GM19328 (cell line): ENCODE measurements around the gene RNF157.

Experiments
- ATAC-seq: cut with Tn5 transposase; IDR thresholded peaks from one replicate; pipeline ENCODE4 v1.9.1; 2021; ENCODE audit warnings: mild to moderate bottlenecking, moderate library complexity; ENCODE audit not compliant: unreplicated experiment

RNF157 gene

GRCh38 chr17:76163919-76164318 lies 76.4 kb downstream of the RNF157 start:
- no peak for ATAC-seq

- no peak for ATAC-seq
These were observed 78.5 kb downstream of the RNF157 start for GRCh38 chr17:76161619-76162266.

GRCh38 chr17:76160896-76161528 lies 79.3 kb downstream of the RNF157 start:
- ATAC-seq = no peak

- ATAC-seq = no peak
These were observed 81.1 kb downstream of the RNF157 start for GRCh38 chr17:76159157-76159556.

GRCh38 chr17:76157759-76158158 lies 82.5 kb downstream of the RNF157 start:
- no peak for ATAC-seq

GRCh38 chr17:76156662-76156991 lies 83.7 kb downstream of the RNF157 start:
- no peak for ATAC-seq

GRCh38 chr17:76155988-76156661 lies 84.2 kb downstream of the RNF157 start:
- ATAC-seq = no peak

GRCh38 chr17:76154936-76155845 lies 85.1 kb downstream of the RNF157 start:
- ATAC-seq = no peak

GRCh38 chr17:76154292-76154691 lies 86.0 kb downstream of the RNF157 start:
- ATAC-seq = no peak

GRCh38 chr17:76153640-76154039 lies 86.7 kb downstream of the RNF157 start:
- no peak for ATAC-seq

- no peak for ATAC-seq
These were observed 87.1 kb downstream of the RNF157 start for GRCh38 chr17:76153202-76153601.

GRCh38 chr17:76152591-76152990 lies 87.7 kb downstream of the RNF157 start:
- no peak for ATAC-seq

- ATAC-seq = no peak
These were observed 88.3 kb downstream of the RNF157 start for GRCh38 chr17:76151896-76152454.

- no peak for ATAC-seq
These were observed 89.3 kb downstream of the RNF157 start for GRCh38 chr17:76150712-76151622.

- no peak for ATAC-seq
These were observed 91.1 kb downstream of the RNF157 start for GRCh38 chr17:76149214-76149613.

- no peak for ATAC-seq
These were observed 92.3 kb downstream of the RNF157 start for GRCh38 chr17:76148015-76148326.

GRCh38 chr17:76147211-76148014 lies 92.9 kb downstream of the RNF157 start:
- ATAC-seq = no peak

GRCh38 chr17:76146053-76146851 lies 94.0 kb downstream of the RNF157 start:
- ATAC-seq = no peak
